Subcutaneous adipose tissue (tissue), 4 donors: ENCODE results near the gene PROSER1. TPM values are rescaled to one million over a fixed set of nuclear protein-coding genes. Genes with fewer than 3 reads are reported as not detected.

Experiments used
- total RNA-seq, 4 donors: library from RNA; depleted of rRNA; stranded (reverse); fragments of >200 nt; gene quantifications; one replicate each; pipeline ENCODE4 v1.1.0, GENCODE V29; 2016
- TF ChIP-seq, protein P1 (sequence below): fragments of 450-650 bp; IDR thresholded peaks from one replicate; pipeline ENCODE4 v1.5.1; 2016; ENCODE audit warnings: low read depth, mild to moderate bottlenecking, control low read depth, antibody characterized with exemption, moderate library complexity

The PROSER1 gene
- total RNA-seq, 4 donors from 2014 or later = 20.4 to 27.2 (median 23.6) TPM

DNA sequence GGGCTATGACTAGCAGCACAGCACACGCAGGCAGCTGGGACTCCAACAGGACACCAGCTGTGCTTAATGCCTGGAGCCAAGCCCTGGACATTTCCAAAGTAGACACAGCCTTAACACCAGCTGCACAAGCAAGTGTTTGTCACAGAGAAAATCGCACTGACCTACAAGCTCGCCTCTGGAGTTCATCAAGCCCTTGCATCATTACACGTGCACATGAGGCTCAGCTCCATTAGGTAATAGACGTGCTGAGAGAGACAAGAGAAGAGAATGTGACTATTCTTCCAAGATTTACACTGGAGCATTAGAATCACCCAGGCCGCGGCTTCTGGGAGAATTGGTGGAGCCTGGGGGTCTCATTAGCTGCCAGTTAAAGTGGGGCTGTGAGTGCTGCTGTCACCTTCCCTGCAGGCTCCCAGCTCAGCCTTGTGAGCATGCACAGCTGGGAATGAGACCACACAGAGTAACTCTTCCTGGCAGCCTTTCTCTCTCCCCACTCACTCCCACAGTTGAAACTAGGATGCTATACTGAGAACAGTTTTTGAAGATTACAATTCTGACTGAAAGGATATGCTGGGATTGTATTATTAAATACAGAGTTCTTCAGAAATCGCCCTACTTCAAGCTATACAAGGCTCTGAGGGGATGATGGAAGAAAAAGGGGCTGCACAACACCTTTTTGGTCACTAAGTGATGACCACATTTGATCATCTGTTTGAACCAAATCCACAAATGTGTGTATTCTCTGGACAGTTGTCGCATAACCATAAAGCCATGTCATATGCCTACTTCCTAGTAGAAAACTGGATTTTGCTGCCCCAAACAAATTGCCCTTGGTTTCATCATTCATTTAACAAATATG, 57.8 kb downstream of the PROSER1 start:
- TF ChIP-seq, protein P1, sequence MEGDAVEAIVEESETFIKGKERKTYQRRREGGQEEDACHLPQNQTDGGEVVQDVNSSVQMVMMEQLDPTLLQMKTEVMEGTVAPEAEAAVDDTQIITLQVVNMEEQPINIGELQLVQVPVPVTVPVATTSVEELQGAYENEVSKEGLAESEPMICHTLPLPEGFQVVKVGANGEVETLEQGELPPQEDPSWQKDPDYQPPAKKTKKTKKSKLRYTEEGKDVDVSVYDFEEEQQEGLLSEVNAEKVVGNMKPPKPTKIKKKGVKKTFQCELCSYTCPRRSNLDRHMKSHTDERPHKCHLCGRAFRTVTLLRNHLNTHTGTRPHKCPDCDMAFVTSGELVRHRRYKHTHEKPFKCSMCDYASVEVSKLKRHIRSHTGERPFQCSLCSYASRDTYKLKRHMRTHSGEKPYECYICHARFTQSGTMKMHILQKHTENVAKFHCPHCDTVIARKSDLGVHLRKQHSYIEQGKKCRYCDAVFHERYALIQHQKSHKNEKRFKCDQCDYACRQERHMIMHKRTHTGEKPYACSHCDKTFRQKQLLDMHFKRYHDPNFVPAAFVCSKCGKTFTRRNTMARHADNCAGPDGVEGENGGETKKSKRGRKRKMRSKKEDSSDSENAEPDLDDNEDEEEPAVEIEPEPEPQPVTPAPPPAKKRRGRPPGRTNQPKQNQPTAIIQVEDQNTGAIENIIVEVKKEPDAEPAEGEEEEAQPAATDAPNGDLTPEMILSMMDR = no peak

DNA sequence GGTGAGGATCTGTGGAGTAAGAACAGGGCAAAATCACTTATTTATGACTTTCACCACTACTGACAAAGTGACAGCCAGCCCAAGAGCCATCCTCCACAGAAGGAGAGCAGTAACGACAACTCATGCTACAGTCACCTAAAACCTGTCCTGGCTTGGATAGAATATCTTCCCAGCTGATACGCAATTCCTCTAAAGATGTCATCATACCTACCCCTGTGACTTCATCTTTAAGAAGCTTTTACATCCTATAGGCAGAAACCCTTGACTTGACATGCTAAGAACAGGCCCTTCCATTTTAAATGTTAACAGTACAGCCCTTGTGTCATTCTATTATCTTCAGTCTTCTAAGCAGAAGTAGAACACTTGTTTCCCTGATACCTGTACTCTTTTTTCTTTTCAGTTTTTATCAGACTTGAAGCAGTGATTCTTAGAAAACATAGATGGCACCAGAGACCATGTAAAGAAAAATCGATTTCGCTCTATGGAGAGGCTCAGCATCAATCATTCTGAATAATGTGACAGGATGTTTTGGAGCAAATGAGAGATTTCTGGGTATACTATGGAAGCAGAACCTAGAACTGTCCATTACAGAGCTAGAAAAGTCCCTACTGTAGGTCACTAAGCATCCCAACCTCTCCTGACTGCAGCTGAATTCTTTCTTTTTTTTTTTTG, 67.4 kb downstream of the PROSER1 start:
- TF ChIP-seq, protein P1 = no peak

DNA sequence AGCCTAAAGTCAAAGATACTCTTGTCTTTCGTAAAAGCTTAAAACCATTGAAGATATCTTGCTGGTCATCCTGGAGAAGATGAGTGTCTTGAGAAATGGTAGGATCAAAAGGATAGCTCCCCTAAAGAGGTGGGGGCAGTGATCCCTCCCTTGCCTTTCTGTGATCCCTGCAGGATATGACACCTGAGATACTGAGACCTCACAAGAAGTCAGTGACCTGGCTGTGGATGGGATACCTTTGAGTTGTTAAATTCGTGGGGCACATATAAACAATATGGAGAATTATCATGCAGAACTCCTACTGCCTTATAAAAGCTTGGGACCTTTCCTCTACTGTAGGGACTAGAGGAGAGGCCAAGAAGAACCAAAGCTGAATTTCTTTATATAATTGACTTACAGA, 68.7 kb downstream of the PROSER1 start:
- TF ChIP-seq, protein P1 = no peak

DNA sequence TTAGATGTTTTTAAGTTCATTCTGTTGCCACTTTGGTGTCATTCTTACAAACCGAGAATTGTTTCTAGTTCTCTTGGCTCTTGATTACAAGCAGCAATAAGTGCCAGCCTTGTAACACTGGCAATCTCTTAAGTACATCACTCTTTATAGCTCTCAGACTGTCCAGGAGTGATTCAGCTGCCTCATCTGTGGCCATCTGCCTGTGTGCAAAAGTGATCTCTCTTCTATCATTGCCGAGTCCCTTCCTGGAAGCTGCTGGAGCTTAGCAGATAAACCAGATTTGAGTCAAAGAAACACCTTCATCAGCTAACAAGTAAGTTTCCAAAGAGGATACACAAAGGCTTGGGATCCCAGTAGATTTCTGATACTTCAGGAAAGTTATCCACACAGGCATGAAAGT, 70.4 kb downstream of the PROSER1 start:
- TF ChIP-seq, protein P1 = no peak

DNA sequence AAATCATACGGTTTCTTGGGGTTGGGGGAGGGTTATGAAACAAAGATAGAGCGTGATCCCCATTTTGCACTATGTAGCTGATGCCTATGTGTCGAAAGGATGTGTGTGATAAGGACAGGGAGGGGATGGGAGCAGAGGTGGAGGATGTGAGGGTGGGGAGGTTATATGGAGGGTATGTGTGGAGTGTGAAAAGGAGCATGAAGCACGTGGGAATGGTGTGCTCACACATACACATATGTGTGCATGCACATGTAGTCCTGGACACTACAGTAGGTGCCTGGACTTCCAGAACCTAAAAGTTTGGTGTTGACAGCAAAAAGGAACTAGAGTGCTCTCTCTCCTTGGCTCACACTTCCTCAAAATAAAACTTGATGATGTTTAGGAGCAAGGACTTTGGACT, 72.6 kb downstream of the PROSER1 start:
- TF ChIP-seq, protein P1 = no peak

DNA sequence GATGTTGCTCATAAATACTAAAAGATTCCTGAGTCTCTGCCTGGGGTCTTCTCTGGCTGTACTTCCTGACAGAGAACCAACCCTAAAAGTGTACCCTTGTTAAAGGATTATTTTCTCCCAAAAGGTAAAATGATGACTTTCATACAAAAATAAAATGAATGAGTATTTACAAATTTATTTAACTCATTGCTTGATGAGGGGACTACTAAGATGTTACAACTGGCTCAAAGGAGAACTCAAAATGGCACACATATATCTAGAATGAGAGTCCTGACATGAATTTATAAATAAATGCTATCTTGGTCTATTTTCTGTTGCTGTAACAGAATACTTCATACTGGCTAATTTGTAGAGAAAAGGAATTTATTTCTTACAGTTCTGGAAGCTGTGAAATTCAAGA, 77.7 kb downstream of the PROSER1 start:
- TF ChIP-seq, protein P1 = no peak

Other genes with a start within 250 kb of the PROSER1 start
- not detected for gene STOML3, start 47.3 kb downstream of the PROSER1 start, total RNA-seq
- gene NHLRC3, start 367 bp upstream of the PROSER1 start, total RNA-seq = 10 to 100 TPM; 32.1 to 62.6 (median 43.6) TPM